ENCODE measurements around the gene GPD1. TPM values are rescaled to one million over a fixed set of nuclear protein-coding genes. Genes with fewer than 3 reads are reported as not detected.
A peak's percentile ranks its signal among the peaks of the same experiment; 100 is the strongest.

GPD1 gene
- total and polyA plus RNA-seq, 8 donors: 0.58 to 9.5 (median 1.7) TPM

GRCh38 chr12:50070314-50071060 is 33.3 kb upstream of the GPD1 start:
- WGBS, 5 donors: 24 to 41% (median 34%) methylated on average over 7 to 9 of the region's 9 CpGs
- Histone ChIP-seq H3K36me3 (no peaks in the 10 kb centered on the region), H3K9me3 (no peaks in the 10 kb centered on the region), H3K4me1 (peaks cover 0 to 15% (median 15%) of the 10 kb centered on the region in 4 donors), H3K27me3 (no peaks in the 10 kb centered on the region), H3K27ac (no peak overlapping the region), H3K4me3 (no peak overlapping the region)
- TF ChIP-seq EP300 (IDR thresholded peaks at IDR 0.05): no peak
- no peak for TF ChIP-seq POLR2A (IDR thresholded peaks at IDR 0.05)
- TF ChIP-seq, protein P1, sequence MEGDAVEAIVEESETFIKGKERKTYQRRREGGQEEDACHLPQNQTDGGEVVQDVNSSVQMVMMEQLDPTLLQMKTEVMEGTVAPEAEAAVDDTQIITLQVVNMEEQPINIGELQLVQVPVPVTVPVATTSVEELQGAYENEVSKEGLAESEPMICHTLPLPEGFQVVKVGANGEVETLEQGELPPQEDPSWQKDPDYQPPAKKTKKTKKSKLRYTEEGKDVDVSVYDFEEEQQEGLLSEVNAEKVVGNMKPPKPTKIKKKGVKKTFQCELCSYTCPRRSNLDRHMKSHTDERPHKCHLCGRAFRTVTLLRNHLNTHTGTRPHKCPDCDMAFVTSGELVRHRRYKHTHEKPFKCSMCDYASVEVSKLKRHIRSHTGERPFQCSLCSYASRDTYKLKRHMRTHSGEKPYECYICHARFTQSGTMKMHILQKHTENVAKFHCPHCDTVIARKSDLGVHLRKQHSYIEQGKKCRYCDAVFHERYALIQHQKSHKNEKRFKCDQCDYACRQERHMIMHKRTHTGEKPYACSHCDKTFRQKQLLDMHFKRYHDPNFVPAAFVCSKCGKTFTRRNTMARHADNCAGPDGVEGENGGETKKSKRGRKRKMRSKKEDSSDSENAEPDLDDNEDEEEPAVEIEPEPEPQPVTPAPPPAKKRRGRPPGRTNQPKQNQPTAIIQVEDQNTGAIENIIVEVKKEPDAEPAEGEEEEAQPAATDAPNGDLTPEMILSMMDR (IDR thresholded peaks at IDR 0.05): peak in 5 of 7 experiments; percentile 87 to 95 (median 90)
- TF ChIP-seq POLR2AphosphoS5 (IDR thresholded peaks at IDR 0.05): peak in 1 of 3 donors; percentile 56
- intact Hi-C loops (cut with DNase I; ENCODE audit: low total_unique reads): loop anchor here (5.0 to 10.0 kb wide), 2 partner anchors 103 to 104 kb away; no protein-coding TSS in a partner anchor
- DNase-seq: peak; percentile 83 to 95

DNA sequence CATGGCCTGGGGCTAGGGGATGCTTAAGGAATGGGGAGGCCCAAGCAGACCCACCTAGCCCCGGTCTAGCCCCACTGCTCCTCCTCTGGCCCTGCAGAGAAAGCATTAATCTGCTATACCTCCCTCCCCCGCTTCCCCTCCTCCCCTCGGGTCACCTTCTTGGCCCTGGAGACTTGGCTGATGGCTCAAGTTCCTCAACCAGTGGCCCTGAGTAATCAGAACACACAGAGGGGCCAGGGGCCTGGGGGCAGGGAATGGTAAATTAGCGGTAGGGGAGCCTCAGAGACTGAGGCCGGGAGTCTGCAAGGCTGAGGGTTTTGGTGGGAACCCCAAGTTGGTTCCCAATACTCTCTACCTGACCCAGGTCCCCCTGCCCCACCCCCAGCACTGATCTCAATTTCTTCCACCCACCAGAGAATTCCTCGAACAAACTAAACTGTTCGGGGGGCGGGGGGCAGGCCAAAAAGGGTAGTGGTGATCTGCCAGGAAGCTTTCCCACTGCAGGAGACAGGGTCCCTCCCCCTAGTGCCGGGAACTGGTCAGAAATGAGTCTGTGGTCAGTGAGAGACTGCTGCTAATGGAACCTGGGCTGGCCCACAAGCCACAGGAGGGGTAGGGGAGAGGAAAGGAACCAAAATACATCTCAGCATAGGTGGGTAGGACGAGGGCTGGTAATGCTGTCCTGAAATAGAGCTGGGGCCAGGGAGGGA is 31.5 kb upstream of the GPD1 start:
- intact Hi-C loops (cut with DNase I; ENCODE audit: low total_unique reads): loop anchor here (5.0 to 10.0 kb wide), 2 partner anchors 102 to 105 kb away; no protein-coding TSS in a partner anchor
- WGBS, 5 donors: 72 to 77% (median 73%) methylated on average over 10 of the region's 10 CpGs
- Histone ChIP-seq H3K4me1 (peaks cover 0 to 21% (median 20%) of the 10 kb centered on the region in 4 donors), H3K36me3 (no peaks in the 10 kb centered on the region), H3K27ac (no peak overlapping the region), H3K4me3 (no peak overlapping the region), H3K27me3 (no peaks in the 10 kb centered on the region), H3K9me3 (no peaks in the 10 kb centered on the region)
- DNase-seq: peak in 1 of 2 donors; percentile 9
- TF ChIP-seq POLR2AphosphoS5 (IDR thresholded peaks at IDR 0.05) (no peak), EP300 (IDR thresholded peaks at IDR 0.05) (no peak), POLR2A (IDR thresholded peaks at IDR 0.05) (no peak)
- TF ChIP-seq, protein P1 (IDR thresholded peaks at IDR 0.05): no peak

DNA sequence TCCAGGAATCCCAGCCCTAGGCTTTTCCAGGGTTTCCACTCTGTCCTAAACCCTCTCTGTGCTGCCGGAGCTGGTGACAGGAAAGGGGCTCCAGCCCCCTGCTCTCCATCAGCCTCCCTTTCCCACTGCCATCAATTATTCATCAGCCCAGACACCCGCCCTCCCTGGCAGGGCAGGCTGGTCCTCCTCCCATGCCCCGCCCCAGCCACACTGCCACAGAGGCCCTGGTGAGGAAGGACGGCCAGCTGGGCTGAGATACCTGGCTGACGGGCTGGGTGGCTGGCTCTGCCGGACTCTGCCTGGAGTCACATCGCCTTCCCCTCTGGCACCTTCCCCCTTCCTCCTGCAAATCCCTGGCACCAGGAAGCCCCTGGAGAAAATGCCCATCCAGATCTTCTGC is 30.6 kb upstream of the GPD1 start:
- H3K27me3 ChIP-seq: no peaks in the 10 kb centered on the region
- H3K4me3 ChIP-seq: no peak overlapping the region
- TF ChIP-seq POLR2A (IDR thresholded peaks at IDR 0.05): no peak
- no peak for TF ChIP-seq EP300 (IDR thresholded peaks at IDR 0.05)
- TF ChIP-seq POLR2AphosphoS5 (IDR thresholded peaks at IDR 0.05): no peak
- TF ChIP-seq, protein P1 (IDR thresholded peaks at IDR 0.05): no peak
- H3K36me3 ChIP-seq: no peaks in the 10 kb centered on the region
- H3K27ac ChIP-seq: no peak overlapping the region
- 60 to 72% (median 65%) methylated on average over 7 of the region's 7 CpGs; no CpG with 5 or more reads in 1 of the 5 donors for WGBS, 5 donors
- no peaks in the 10 kb centered on the region for H3K9me3 ChIP-seq
- peaks cover 0 to 21% (median 20%) of the 10 kb centered on the region in 4 donors for H3K4me1 ChIP-seq
- DNase-seq: peak in 1 of 2 donors; percentile 16
- intact Hi-C loops (cut with DNase I; ENCODE audit: low total_unique reads): loop anchor here (5.0 to 10.0 kb wide), 2 partner anchors 102 to 106 kb away; no protein-coding TSS in a partner anchor

GRCh38 chr12:50073712-50074111 is 30.1 kb upstream of the GPD1 start:
- H3K27me3 ChIP-seq: no peaks in the 10 kb centered on the region
- intact Hi-C loops (cut with DNase I; ENCODE audit: low total_unique reads): loop anchor here (5.0 to 10.0 kb wide), 2 partner anchors 101 to 106 kb away; no protein-coding TSS in a partner anchor
- WGBS, 5 donors: 77 to 88% (median 84%) methylated on average over 9 to 10 of the region's 10 CpGs
- H3K9me3 ChIP-seq: no peaks in the 10 kb centered on the region
- H3K4me3 ChIP-seq: no peak overlapping the region
- H3K36me3 ChIP-seq: no peaks in the 10 kb centered on the region
- H3K4me1 ChIP-seq: peaks cover 0 to 21% (median 20%) of the 10 kb centered on the region in 4 donors
- no peak for TF ChIP-seq POLR2A (IDR thresholded peaks at IDR 0.05)
- no peak overlapping the region for H3K27ac ChIP-seq
- peak in 1 of 2 donors; percentile 9 for DNase-seq
